ENCODE results near the gene IZUMO4. TPM values are rescaled to one million over a fixed set of nuclear protein-coding genes. Genes with fewer than 3 reads are reported as not detected.
A peak's percentile ranks its signal among the peaks of the same experiment; 100 is the strongest.

IZUMO4 gene
- total RNA-seq, 4 donors from 2014 or later, result 2.1 to 8.1 (median 6.4) TPM

GRCh38 chr19:2064395-2064787 lies 32.3 kb upstream of the IZUMO4 start:
- DNase-seq (ENCODE audit: low spot score in 2 of 2), result peak; percentile 60 to 80
- Histone ChIP-seq H3K9me3 (no peaks in the 10 kb centered on the region), H3K4me3 (no peak overlapping the region), H3K27ac (peak overlapping the region; percentile 79), H3K4me1 (peaks cover 41% of the 10 kb centered on the region), H3K36me3 (no peaks in the 10 kb centered on the region), H3K27me3 (no peaks in the 10 kb centered on the region)
- 53% methylated on average over 13 of the region's 13 CpGs for WGBS
- no peak for TF ChIP-seq POLR2AphosphoS5 (IDR thresholded peaks at IDR 0.05)
- no peak for TF ChIP-seq POLR2A (IDR thresholded peaks at IDR 0.05)
- TF ChIP-seq CTCF (IDR thresholded peaks at IDR 0.05), result no peak
- TF ChIP-seq EP300 (IDR thresholded peaks at IDR 0.05), result no peak

GRCh38 chr19:2064788-2065524 lies 31.8 kb upstream of the IZUMO4 start:
- H3K36me3 ChIP-seq, result no peaks in the 10 kb centered on the region
- TF ChIP-seq POLR2A (IDR thresholded peaks at IDR 0.05), result peak in 1 of 2 donors; percentile 23
- TF ChIP-seq POLR2AphosphoS5 (IDR thresholded peaks at IDR 0.05), result peak in 2 of 3 donors; percentile 36 to 71
- no peak for TF ChIP-seq CTCF (IDR thresholded peaks at IDR 0.05)
- peak; percentile 70 for TF ChIP-seq EP300 (IDR thresholded peaks at IDR 0.05)
- H3K9me3 ChIP-seq, result no peaks in the 10 kb centered on the region
- peak in 1 of 2 donors; percentile 75 for DNase-seq (ENCODE audit: low spot score in 2 of 2)
- peaks cover 41% of the 10 kb centered on the region for H3K4me1 ChIP-seq
- WGBS, result 60% methylated on average over 30 of the region's 38 CpGs
- peak overlapping the region; percentile 79 for H3K27ac ChIP-seq
- no peak overlapping the region for H3K4me3 ChIP-seq
- H3K27me3 ChIP-seq, result no peaks in the 10 kb centered on the region

GRCh38 chr19:2070436-2070827 lies 26.3 kb upstream of the IZUMO4 start:
- Histone ChIP-seq H3K4me1 (peaks cover 12% of the 10 kb centered on the region), H3K27ac (no peak overlapping the region), H3K36me3 (peaks cover 35% of the 10 kb centered on the region), H3K27me3 (no peaks in the 10 kb centered on the region), H3K9me3 (no peaks in the 10 kb centered on the region), H3K4me3 (no peak overlapping the region)
- DNase-seq (ENCODE audit: low spot score in 2 of 2), result no peak
- TF ChIP-seq EP300 (IDR thresholded peaks at IDR 0.05), result no peak
- TF ChIP-seq POLR2AphosphoS5 (IDR thresholded peaks at IDR 0.05), result no peak
- TF ChIP-seq POLR2A (IDR thresholded peaks at IDR 0.05), result no peak
- TF ChIP-seq CTCF (IDR thresholded peaks at IDR 0.05), result no peak
- WGBS, result 59% methylated on average over 10 of the region's 10 CpGs

- no peak overlapping the region for H3K27ac ChIP-seq
- H3K4me1 ChIP-seq, result peaks cover 12% of the 10 kb centered on the region
- no peak for DNase-seq (ENCODE audit: low spot score in 2 of 2)
- WGBS, result 86% methylated on average over 9 of the region's 19 CpGs
- H3K4me3 ChIP-seq, result no peak overlapping the region
- no peaks in the 10 kb centered on the region for H3K27me3 ChIP-seq
- no peaks in the 10 kb centered on the region for H3K9me3 ChIP-seq
- peaks cover 41% of the 10 kb centered on the region for H3K36me3 ChIP-seq
- TF ChIP-seq EP300 (IDR thresholded peaks at IDR 0.05), result no peak
- TF ChIP-seq POLR2AphosphoS5 (IDR thresholded peaks at IDR 0.05), result no peak
- no peak for TF ChIP-seq CTCF (IDR thresholded peaks at IDR 0.05)
- TF ChIP-seq POLR2A (IDR thresholded peaks at IDR 0.05), result no peak
These were observed 25.6 kb upstream of the IZUMO4 start for GRCh38 chr19:2070986-2071673.
